ENCODE data around the gene SERTM1.

The SERTM1 gene

DNA sequence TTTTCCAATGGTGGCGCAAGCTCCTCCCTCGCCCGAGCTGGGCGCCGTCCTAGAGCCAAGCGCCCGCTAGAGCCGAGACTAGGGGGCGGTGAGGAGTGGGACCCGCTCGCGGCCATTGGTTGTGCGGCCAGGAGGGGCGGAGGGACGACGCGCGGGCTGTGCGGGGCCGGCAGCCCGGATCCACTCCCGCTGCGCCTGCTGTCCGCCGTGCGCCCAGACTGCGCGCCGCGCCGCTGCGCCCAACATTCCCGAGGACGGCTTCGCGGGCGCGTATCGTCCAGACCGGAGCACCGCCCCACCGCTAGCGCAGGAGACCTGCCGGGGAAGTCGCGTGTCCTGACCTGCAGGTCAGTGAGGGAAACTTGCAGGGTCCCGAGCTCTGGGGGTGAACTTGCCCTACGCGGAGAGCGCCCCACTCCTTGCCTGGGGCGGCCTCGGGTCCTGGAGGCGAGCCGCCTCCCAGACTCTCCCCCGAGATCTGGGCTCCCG is at the start of gene SERTM1:
Gene SERTM1, plus strand, starts transcription at position 183 of the 489 bp plus-strand sequence. CDS start 21,059 bp downstream, outside the sequence.
- Histone ChIP-seq H3K9ac (ENCODE audit: low read depth, low read length) (no peak within 1 kb of the TSS), H3K4me3 (ENCODE audit: low read length) (peak within 1 kb of the TSS; percentile 70), H3K4me1 (ENCODE audit: insufficient read depth, low read length) (no peaks in the 10 kb centered on the region; the same call in 1 of the 2 replicates), H3K9me3 (ENCODE audit: insufficient read depth, low read depth, low read length) (no peaks in the 10 kb centered on the region), H3K27me3 (ENCODE audit: insufficient read depth, low read length) (peaks cover 69% of the 10 kb centered on the region), H3K36me3 (ENCODE audit: insufficient read depth, low read depth, low read length) (no peaks in the 10 kb centered on the region), H3K27ac (ENCODE audit: low read length) (no peak within 1 kb of the TSS)

- Histone ChIP-seq H3K36me3 (ENCODE audit: insufficient read depth, low read depth, low read length) (no peaks in the 10 kb centered on the region), H3K27me3 (ENCODE audit: insufficient read depth, low read length) (no peaks in the 10 kb centered on the region), H3K9me3 (ENCODE audit: insufficient read depth, low read depth, low read length) (no peaks in the 10 kb centered on the region), H3K4me1 (ENCODE audit: insufficient read depth, low read length) (peaks cover 26% of the 10 kb centered on the region), H3K4me3 (ENCODE audit: low read length) (0 out of 2 replicates have a peak overlapping the region, but pooled peaks have one; percentile 24), H3K27ac (ENCODE audit: low read length) (no peak overlapping the region), H3K9ac (ENCODE audit: low read depth, low read length) (no peak overlapping the region)
These were observed 45.3 kb upstream of the SERTM1 start for GRCh38 chr13:36628377-36629056.

DNA sequence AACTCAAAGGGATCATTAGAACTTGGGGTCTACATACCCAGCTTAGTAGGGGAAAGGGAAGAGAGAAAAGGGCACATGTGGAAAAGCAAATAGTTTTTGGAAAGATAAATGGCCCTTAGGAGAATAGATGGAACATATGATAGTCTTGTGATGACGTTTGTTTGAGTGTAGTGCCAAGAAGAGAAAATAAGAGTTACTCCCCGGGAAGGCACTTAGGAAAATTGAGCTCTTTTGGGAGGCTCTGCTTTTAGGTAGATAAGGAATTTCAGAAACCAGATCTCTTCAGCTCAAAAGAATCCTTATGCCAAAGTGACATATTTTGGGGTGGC is 44.8 kb upstream of the SERTM1 start:
- H3K36me3 ChIP-seq (ENCODE audit: insufficient read depth, low read depth, low read length) = no peaks in the 10 kb centered on the region
- H3K4me1 ChIP-seq (ENCODE audit: insufficient read depth, low read length) = peaks cover 26% of the 10 kb centered on the region
- H3K9ac ChIP-seq (ENCODE audit: low read depth, low read length) = no peak overlapping the region
- no peak overlapping the region for H3K4me3 ChIP-seq (ENCODE audit: low read length)
- no peaks in the 10 kb centered on the region for H3K27me3 ChIP-seq (ENCODE audit: insufficient read depth, low read length)
- no peak overlapping the region for H3K27ac ChIP-seq (ENCODE audit: low read length)
- H3K9me3 ChIP-seq (ENCODE audit: insufficient read depth, low read depth, low read length) = no peaks in the 10 kb centered on the region

DNA sequence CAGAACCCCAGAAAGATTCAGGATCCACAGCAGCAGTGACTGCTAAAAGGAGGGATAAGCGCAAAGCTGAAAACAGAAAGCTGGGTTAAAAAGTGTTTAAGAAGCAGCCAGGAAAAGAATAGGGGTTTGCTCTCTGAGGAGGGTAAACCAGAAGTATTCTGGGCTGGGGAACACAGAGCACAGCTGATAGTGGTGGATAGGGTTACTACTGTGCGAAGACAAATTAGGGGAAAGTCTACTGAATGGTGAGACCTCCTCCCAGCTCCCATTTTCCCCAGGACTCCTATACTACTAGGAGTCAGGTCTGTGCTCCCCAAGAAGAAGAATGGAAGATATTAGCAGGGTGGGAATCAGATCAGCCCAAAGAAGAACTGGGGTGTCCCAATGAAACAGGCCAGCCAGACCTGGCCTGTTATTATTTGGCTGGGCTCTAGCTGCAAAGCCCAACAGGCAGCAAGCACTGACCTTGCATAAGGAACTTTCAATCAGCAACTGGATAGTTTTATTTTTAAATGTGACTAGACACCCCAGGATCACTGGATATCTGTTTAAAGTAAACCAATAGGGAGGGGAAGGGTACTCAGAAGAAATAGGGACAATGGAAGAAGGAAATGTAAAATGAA is 43.5 kb upstream of the SERTM1 start:
- H3K4me1 ChIP-seq (ENCODE audit: insufficient read depth, low read length) = peaks cover 26% of the 10 kb centered on the region
- H3K27ac ChIP-seq (ENCODE audit: low read length) = no peak overlapping the region
- no peak overlapping the region for H3K4me3 ChIP-seq (ENCODE audit: low read length)
- no peaks in the 10 kb centered on the region for H3K27me3 ChIP-seq (ENCODE audit: insufficient read depth, low read length)
- H3K36me3 ChIP-seq (ENCODE audit: insufficient read depth, low read depth, low read length) = no peaks in the 10 kb centered on the region
- H3K9ac ChIP-seq (ENCODE audit: low read depth, low read length) = 0 out of 2 replicates have a peak overlapping the region, but pooled peaks have one; percentile 11
- H3K9me3 ChIP-seq (ENCODE audit: insufficient read depth, low read depth, low read length) = no peaks in the 10 kb centered on the region

GRCh38 chr13:36639610-36640009 is 34.2 kb upstream of the SERTM1 start:
- peaks cover 7% of the 10 kb centered on the region for H3K9me3 ChIP-seq (ENCODE audit: insufficient read depth, low read depth, low read length)
- no peak overlapping the region for H3K9ac ChIP-seq (ENCODE audit: low read depth, low read length)
- no peaks in the 10 kb centered on the region for H3K36me3 ChIP-seq (ENCODE audit: insufficient read depth, low read depth, low read length)
- H3K4me3 ChIP-seq (ENCODE audit: low read length) = no peak overlapping the region
- H3K4me1 ChIP-seq (ENCODE audit: insufficient read depth, low read length) = no peaks in the 10 kb centered on the region
- no peak overlapping the region for H3K27ac ChIP-seq (ENCODE audit: low read length)
- H3K27me3 ChIP-seq (ENCODE audit: insufficient read depth, low read length) = no peaks in the 10 kb centered on the region

DNA sequence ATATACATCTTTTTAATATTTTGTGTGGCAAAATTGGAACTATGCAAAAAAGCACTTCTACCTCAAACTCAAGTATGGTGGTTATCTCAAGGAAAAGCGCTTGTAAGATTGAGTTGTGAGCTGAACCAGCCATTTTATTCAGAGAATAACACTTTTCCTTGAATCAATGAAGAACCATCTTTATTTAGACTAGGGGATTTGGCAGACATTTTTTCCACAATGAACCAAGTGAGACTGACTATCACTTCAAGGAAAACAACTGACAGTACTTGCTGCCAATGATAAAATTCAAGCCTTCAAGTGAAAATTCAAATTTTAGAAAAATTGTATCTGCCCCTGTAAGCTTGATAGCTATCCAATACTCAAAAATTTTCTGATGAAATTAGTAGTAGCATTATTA is 23.2 kb upstream of the SERTM1 start:
- H3K36me3 ChIP-seq (ENCODE audit: insufficient read depth, low read depth, low read length) = no peaks in the 10 kb centered on the region
- no peaks in the 10 kb centered on the region for H3K4me1 ChIP-seq (ENCODE audit: insufficient read depth, low read length)
- no peak overlapping the region for H3K9ac ChIP-seq (ENCODE audit: low read depth, low read length)
- H3K9me3 ChIP-seq (ENCODE audit: insufficient read depth, low read depth, low read length) = peaks cover 8% of the 10 kb centered on the region
- H3K4me3 ChIP-seq (ENCODE audit: low read length) = no peak overlapping the region
- H3K27me3 ChIP-seq (ENCODE audit: insufficient read depth, low read length) = no peaks in the 10 kb centered on the region
- no peak overlapping the region for H3K27ac ChIP-seq (ENCODE audit: low read length)

- Histone ChIP-seq H3K4me3 (ENCODE audit: low read length) (no peak overlapping the region), H3K36me3 (ENCODE audit: insufficient read depth, low read depth, low read length) (no peaks in the 10 kb centered on the region), H3K27me3 (ENCODE audit: insufficient read depth, low read length) (no peaks in the 10 kb centered on the region), H3K4me1 (ENCODE audit: insufficient read depth, low read length) (no peaks in the 10 kb centered on the region), H3K27ac (ENCODE audit: low read length) (no peak overlapping the region), H3K9ac (ENCODE audit: low read depth, low read length) (no peak overlapping the region), H3K9me3 (ENCODE audit: insufficient read depth, low read depth, low read length) (no peaks in the 10 kb centered on the region)
These were observed 8.2 kb upstream of the SERTM1 start for GRCh38 chr13:36665630-36666029.

- H3K4me1 ChIP-seq (ENCODE audit: insufficient read depth, low read length) = no peaks in the 10 kb centered on the region
- H3K9ac ChIP-seq (ENCODE audit: low read depth, low read length) = no peak overlapping the region
- no peak overlapping the region for H3K27ac ChIP-seq (ENCODE audit: low read length)
- no peak overlapping the region for H3K4me3 ChIP-seq (ENCODE audit: low read length)
- peaks cover 8% of the 10 kb centered on the region for H3K27me3 ChIP-seq (ENCODE audit: insufficient read depth, low read length)
- H3K36me3 ChIP-seq (ENCODE audit: insufficient read depth, low read depth, low read length) = no peaks in the 10 kb centered on the region
- H3K9me3 ChIP-seq (ENCODE audit: insufficient read depth, low read depth, low read length) = no peaks in the 10 kb centered on the region
These were observed 7.2 kb upstream of the SERTM1 start for GRCh38 chr13:36666477-36667229.

- H3K27me3 ChIP-seq (ENCODE audit: insufficient read depth, low read length) = peaks cover 22% of the 10 kb centered on the region
- H3K9ac ChIP-seq (ENCODE audit: low read depth, low read length) = no peak overlapping the region
- H3K27ac ChIP-seq (ENCODE audit: low read length) = no peak overlapping the region
- H3K4me3 ChIP-seq (ENCODE audit: low read length) = no peak overlapping the region
- no peaks in the 10 kb centered on the region for H3K9me3 ChIP-seq (ENCODE audit: insufficient read depth, low read depth, low read length)
- no peaks in the 10 kb centered on the region; the same call in 1 of the 2 replicates for H3K4me1 ChIP-seq (ENCODE audit: insufficient read depth, low read length)
- no peaks in the 10 kb centered on the region for H3K36me3 ChIP-seq (ENCODE audit: insufficient read depth, low read depth, low read length)
These were observed 5.5 kb upstream of the SERTM1 start for GRCh38 chr13:36668316-36668715.

DNA sequence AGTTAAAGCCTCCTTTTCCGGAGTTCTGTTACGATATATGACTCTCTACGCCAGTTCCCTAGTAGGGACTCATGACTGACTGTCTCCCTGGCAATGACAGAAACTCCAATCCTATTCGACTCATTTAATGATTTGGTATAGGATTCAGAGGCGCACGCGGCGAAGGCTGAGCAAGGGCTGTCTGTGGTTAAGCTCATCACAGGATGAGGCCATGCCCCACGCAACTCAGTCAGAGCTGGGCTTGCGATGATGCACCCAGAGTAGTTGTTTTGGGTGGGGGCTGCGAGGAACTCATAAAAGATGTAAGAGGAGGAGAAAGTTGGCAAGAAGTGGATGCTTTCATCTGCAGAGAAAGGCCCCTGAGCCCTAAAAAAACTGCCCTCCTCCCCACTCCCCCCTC is 468 bp upstream of the SERTM1 start:
- no peaks in the 10 kb centered on the region for H3K9me3 ChIP-seq (ENCODE audit: insufficient read depth, low read depth, low read length)
- H3K27me3 ChIP-seq (ENCODE audit: insufficient read depth, low read length) = peaks cover 69% of the 10 kb centered on the region

GRCh38 chr13:36674337-36675212 is 755 bp downstream of the SERTM1 start:
- Histone ChIP-seq H3K36me3 (ENCODE audit: insufficient read depth, low read depth, low read length) (no peaks in the 10 kb centered on the region), H3K9ac (ENCODE audit: low read depth, low read length) (no peak overlapping the region), H3K27ac (ENCODE audit: low read length) (no peak overlapping the region), H3K9me3 (ENCODE audit: insufficient read depth, low read depth, low read length) (no peaks in the 10 kb centered on the region), H3K4me1 (ENCODE audit: insufficient read depth, low read length) (no peaks in the 10 kb centered on the region; the same call in 1 of the 2 replicates), H3K27me3 (ENCODE audit: insufficient read depth, low read length) (peaks cover 69% of the 10 kb centered on the region), H3K4me3 (ENCODE audit: low read length) (peak overlapping the region; percentile 70)

More for the DNA sequence above, 468 bp upstream of the SERTM1 start:
- H3K9ac ChIP-seq (ENCODE audit: low read depth, low read length) = no peak overlapping the region
- no peaks in the 10 kb centered on the region for H3K36me3 ChIP-seq (ENCODE audit: insufficient read depth, low read depth, low read length)
- H3K27ac ChIP-seq (ENCODE audit: low read length) = no peak overlapping the region
- peak overlapping the region; percentile 70; the same call in 1 of the 2 replicates for H3K4me3 ChIP-seq (ENCODE audit: low read length)
- no peaks in the 10 kb centered on the region; the same call in 1 of the 2 replicates for H3K4me1 ChIP-seq (ENCODE audit: insufficient read depth, low read length)
